Psoas muscle (tissue), 8 donors: Measurements from ENCODE around the gene TBXAS1. TPM values are rescaled to one million over a fixed set of nuclear protein-coding genes. Genes with fewer than 3 reads are reported as not detected.

Experiments used
- ATAC-seq, 4 donors: fragments of 200-7000 bp; cut with Tn5 transposase; one replicate each; pipeline ENCODE4 v1.9.1; 2020; ENCODE audit warnings: moderate library complexity in 3 of 4, mild to moderate bottlenecking in 2 of 4
- DNase-seq, 2 donors: peaks; one replicate each; pipeline ENCODE4 v3.0.0-alpha.2; 2020
- H3K27ac ChIP-seq: fragments of 200-600 bp; one replicate; pipeline ENCODE4 v1.8.0; 2022
- H3K27me3 ChIP-seq, 3 donors: fragments of 200-600 bp in 1 of 3; one replicate each; pipeline versions ENCODE4 v1.6.1 to v1.8.0; 2013 to 2022; ENCODE audit warnings: low read length in 2 of 3, mild to moderate bottlenecking in 2 of 3, moderate library complexity in 1 of 3; ENCODE audit not compliant: insufficient read depth in 3 of 3
- H3K36me3 ChIP-seq, 2 donors: fragments of 200-600 bp in 1 of 2; one replicate each; pipeline versions ENCODE4 v1.6.1 to v1.8.0; 2013 to 2022; ENCODE audit warnings: low read depth in 1 of 2, mild to moderate bottlenecking in 1 of 2, moderate library complexity in 1 of 2; ENCODE audit not compliant: insufficient read depth in 1 of 2
- H3K4me1 ChIP-seq: fragments of 200-600 bp; one replicate; pipeline ENCODE4 v1.8.0; 2022
- H3K4me3 ChIP-seq: fragments of 200-600 bp; one replicate; pipeline ENCODE4 v1.8.0; 2022; ENCODE audit warnings: mild to moderate bottlenecking
- H3K9me3 ChIP-seq: fragments of 200-600 bp; one replicate; pipeline ENCODE4 v1.8.0; 2022
- CTCF ChIP-seq: fragments of 200-600 bp; IDR thresholded peaks from one replicate; pipeline ENCODE4 v1.8.0; 2022; ENCODE audit warnings: antibody characterized with exemption
- WGBS, 3 donors: extraction: QIAGEN DNeasy Blood & Tissue Kit; methylation state at CpG; one replicate each; pipeline versions ENCODE4 v1.1.6 to v1.1.7; 2013; 5-methylcytosine and 5-hydroxymethylcytosine counted together
- intact Hi-C, 2 donors: fragments of 100-400 bp; cut with DNase I; formaldehyde crosslinking; loops; one replicate each; pipeline versions ENCODE4 v1.11.0 to v1.14.2; 2022
- polyA plus RNA-seq, 3 donors: library from polyadenylated mRNA; stranded (reverse); fragments of 200-250 nt; gene quantifications; one replicate each; pipeline ENCODE4 v1.2.3, GENCODE V29; 2013
- total RNA-seq, 4 donors: library from RNA; stranded (reverse); fragmentation: NEBNext Ultra II Directional in 2 of 4; extraction: Animal tissue kit (Norgen Biotek cat#: 25700) in 2 of 4; gene quantifications; one replicate each; pipeline versions ENCODE4 v1.2.1 to v1.2.4, GENCODE V29; 2021 to 2023
- donor health status: healthy with polysubstance abuse.
- donor health status: DM: no; HTN: no; CAD: no; lungs with moderate emphysema.
- donor health status: Bipolar disorder and iron deficiency.
- donor health status: healthy.
- donor health status: DM: yes; HTN: yes; CAD: no.
- donor health status: DM: no; HTN: no; CAD: no.
- donor health status: DM: no; HTN: no; CAD: no.
- donor health status: DM: yes; HTN: yes; CAD: no.

TBXAS1 gene
- total and polyA plus RNA-seq, 7 donors, result 0.90 to 2.9 (median 2.0) TPM

GRCh38 chr7:139886899-139887298 is 57.8 kb downstream of the TBXAS1 start:
- no peak for ATAC-seq
- Histone ChIP-seq H3K9me3 (no peaks in the 10 kb centered on the region), H3K36me3 (no peaks in the 10 kb centered on the region), H3K4me3 (no peak overlapping the region), H3K27ac (no peak overlapping the region), H3K4me1 (no peaks in the 10 kb centered on the region), H3K27me3 (no peaks in the 10 kb centered on the region)
- TF ChIP-seq CTCF, result no peak
- intact Hi-C loops, result no loop called here
- WGBS, 3 donors, result 84 to 94% (median 88%) methylated on average over 2 of the region's 2 CpGs
- no peak for DNase-seq

GRCh38 chr7:139887992-139888481 is 59.0 kb downstream of the TBXAS1 start:
- WGBS, 3 donors, result 62 to 68% (median 66%) methylated on average over 5 of the region's 5 CpGs
- intact Hi-C loops, result no loop called here
- Histone ChIP-seq H3K36me3 (no peaks in the 10 kb centered on the region), H3K9me3 (no peaks in the 10 kb centered on the region), H3K27ac (no peak overlapping the region), H3K4me3 (no peak overlapping the region), H3K27me3 (no peaks in the 10 kb centered on the region), H3K4me1 (no peaks in the 10 kb centered on the region)
- TF ChIP-seq CTCF, result no peak
- no peak for DNase-seq
- no peak for ATAC-seq

DNA sequence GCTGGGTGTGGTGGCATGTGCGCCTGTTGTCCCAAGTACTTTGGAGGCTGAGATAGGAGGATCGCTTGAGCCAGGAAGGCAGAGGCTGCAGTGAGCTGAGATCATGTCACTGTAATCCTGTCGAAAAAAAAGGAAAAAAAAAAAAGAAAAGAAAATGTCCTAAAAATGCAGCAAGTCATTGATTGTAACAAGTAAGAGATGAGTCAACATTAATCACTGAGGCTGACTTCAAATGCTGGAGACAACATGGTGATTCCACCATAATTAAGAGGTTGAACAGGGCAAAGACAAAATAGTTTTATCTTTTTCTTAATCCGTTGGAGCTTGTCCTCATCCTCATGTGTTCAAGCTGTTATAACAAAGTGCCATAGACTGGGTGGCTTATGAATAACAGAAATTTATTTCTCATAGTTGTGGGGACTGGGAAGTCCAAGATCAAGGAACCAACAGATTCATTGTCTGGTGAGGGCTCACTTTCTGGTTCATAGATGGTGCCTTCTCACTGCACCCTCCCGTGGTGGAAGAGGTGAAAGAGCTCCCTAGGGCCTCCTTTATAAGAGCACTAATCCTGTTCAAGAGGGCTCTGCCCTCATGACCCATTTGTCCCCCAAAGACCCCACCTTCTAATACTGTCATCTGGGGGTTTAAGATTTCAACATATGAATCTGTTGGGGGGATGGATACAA is 60.3 kb downstream of the TBXAS1 start:
- TF ChIP-seq CTCF, result no peak
- Histone ChIP-seq H3K9me3 (no peaks in the 10 kb centered on the region), H3K4me3 (no peak overlapping the region), H3K27ac (no peak overlapping the region), H3K27me3 (no peaks in the 10 kb centered on the region), H3K4me1 (no peaks in the 10 kb centered on the region), H3K36me3 (no peaks in the 10 kb centered on the region)
- intact Hi-C loops, result no loop called here
- WGBS, 3 donors, result 83 to 87% (median 84%) methylated on average over 5 of the region's 5 CpGs
- ATAC-seq (no peak), DNase-seq (no peak)

- TF ChIP-seq CTCF, result no peak
- Histone ChIP-seq H3K4me3 (no peak overlapping the region), H3K4me1 (no peaks in the 10 kb centered on the region), H3K36me3 (no peaks in the 10 kb centered on the region), H3K27ac (no peak overlapping the region), H3K27me3 (no peaks in the 10 kb centered on the region), H3K9me3 (no peaks in the 10 kb centered on the region)
- intact Hi-C loops, result no loop called here
- 76 to 84% (median 80%) methylated on average over 1 of the region's 1 CpG for WGBS, 3 donors
- ATAC-seq, result no peak
- DNase-seq, result no peak
Observed at GRCh38 chr7:139893461-139893860, 64.4 kb downstream of the TBXAS1 start.

DNA sequence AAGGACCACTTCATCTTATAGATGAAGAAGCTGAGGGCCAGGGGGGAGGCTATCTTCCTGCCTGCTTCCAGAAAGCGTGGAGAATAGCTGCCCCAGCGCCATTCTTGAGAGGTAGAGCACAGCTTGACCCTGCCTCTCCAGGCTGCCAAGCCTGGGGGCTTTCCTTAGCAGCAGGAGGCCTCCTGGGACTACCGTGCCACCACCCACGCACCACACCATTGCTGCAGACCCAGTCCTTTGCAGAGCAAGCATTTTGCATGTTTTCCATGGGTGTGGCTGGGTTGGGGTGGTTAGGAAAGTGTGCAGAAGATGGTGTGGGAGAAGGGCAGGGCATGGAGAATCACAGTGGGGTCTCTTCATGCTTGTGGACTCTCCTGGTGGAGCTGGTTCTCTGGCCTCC is 64.9 kb downstream of the TBXAS1 start:
- Histone ChIP-seq H3K9me3 (no peaks in the 10 kb centered on the region), H3K4me3 (no peak overlapping the region), H3K27ac (no peak overlapping the region), H3K36me3 (no peaks in the 10 kb centered on the region), H3K4me1 (no peaks in the 10 kb centered on the region), H3K27me3 (no peaks in the 10 kb centered on the region)
- ATAC-seq (no peak), DNase-seq (no peak)
- TF ChIP-seq CTCF, result no peak
- 60 to 81% (median 72%) methylated on average over 4 of the region's 4 CpGs for WGBS, 3 donors
- intact Hi-C loops, result no loop called here
